Ovary (tissue), 3 donors: ENCODE measurements around the gene MOBP.

Experiments used
- EP300 ChIP-seq: sonication (generic); formaldehyde crosslinking; IDR thresholded peaks from one replicate; pipeline ENCODE4 v1.6.1; 2017; ENCODE audit warnings: antibody characterized with exemption
- POLR2A ChIP-seq: fragments of 450-650 bp; IDR thresholded peaks from one replicate; pipeline ENCODE4 v1.6.1; 2017; ENCODE audit warnings: antibody characterized with exemption, mild to moderate bottlenecking, moderate library complexity
- TF ChIP-seq, protein P1 (sequence below), 3 donors: fragments of 450-650 bp in 2 of 3; fragments of 200-600 bp in 1 of 3; IDR thresholded peaks; one replicate each; pipeline versions ENCODE4 v1.5.1 to v1.8.0; 2016 to 2022; ENCODE audit warnings: antibody characterized with exemption in 3 of 3, mild to moderate bottlenecking in 1 of 3
- donor health status: DM: no; HTN: no; CAD: no.

DNA sequence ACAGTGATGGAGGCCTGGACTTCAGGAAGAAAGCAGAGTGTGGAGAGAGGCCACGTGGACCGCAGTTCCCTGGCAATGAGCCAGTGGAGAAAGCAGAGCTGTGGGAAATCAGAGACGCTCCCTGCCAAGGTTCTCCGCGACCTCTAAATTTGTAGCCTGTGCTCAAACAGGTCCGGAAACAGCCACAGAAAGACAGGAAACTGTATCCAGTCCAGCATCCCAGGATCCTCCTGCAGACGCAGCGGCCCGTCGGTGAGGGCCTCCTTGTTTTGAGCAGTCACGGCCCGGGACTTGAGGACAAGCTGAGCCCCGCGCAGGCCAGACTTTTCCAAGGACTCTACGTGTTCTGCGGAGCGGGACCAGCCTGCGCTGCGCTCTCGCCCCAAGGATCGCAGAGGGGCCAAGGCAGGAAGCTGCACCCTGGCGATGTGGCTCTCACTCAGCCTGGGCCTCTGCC lies 38.7 kb upstream of the MOBP start:
- TF ChIP-seq, protein P1, sequence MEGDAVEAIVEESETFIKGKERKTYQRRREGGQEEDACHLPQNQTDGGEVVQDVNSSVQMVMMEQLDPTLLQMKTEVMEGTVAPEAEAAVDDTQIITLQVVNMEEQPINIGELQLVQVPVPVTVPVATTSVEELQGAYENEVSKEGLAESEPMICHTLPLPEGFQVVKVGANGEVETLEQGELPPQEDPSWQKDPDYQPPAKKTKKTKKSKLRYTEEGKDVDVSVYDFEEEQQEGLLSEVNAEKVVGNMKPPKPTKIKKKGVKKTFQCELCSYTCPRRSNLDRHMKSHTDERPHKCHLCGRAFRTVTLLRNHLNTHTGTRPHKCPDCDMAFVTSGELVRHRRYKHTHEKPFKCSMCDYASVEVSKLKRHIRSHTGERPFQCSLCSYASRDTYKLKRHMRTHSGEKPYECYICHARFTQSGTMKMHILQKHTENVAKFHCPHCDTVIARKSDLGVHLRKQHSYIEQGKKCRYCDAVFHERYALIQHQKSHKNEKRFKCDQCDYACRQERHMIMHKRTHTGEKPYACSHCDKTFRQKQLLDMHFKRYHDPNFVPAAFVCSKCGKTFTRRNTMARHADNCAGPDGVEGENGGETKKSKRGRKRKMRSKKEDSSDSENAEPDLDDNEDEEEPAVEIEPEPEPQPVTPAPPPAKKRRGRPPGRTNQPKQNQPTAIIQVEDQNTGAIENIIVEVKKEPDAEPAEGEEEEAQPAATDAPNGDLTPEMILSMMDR (IDR thresholded peaks at IDR 0.05) = no peak
- no peak for TF ChIP-seq EP300
- TF ChIP-seq POLR2A = no peak
